HG03442 (cell line): ENCODE results near the gene SOX8.

Experiments used
- ATAC-seq: cut with Tn5 transposase; IDR thresholded peaks from one replicate; pipeline ENCODE4 v1.9.1; 2021; ENCODE audit warnings: mild to moderate bottlenecking, moderate library complexity; ENCODE audit not compliant: unreplicated experiment

SOX8 gene

GRCh38 chr16:1003391-1004347 lies 22.1 kb downstream of the SOX8 start:
- no peak for ATAC-seq

GRCh38 chr16:1005286-1005685 lies 23.7 kb downstream of the SOX8 start:
- no peak for ATAC-seq

GRCh38 chr16:1006781-1007180 lies 25.2 kb downstream of the SOX8 start:
- ATAC-seq = no peak

GRCh38 chr16:1007284-1007850 lies 25.8 kb downstream of the SOX8 start:
- no peak for ATAC-seq

GRCh38 chr16:1008085-1008484 lies 26.5 kb downstream of the SOX8 start:
- ATAC-seq = no peak

GRCh38 chr16:1009358-1010150 lies 28.0 kb downstream of the SOX8 start:
- no peak for ATAC-seq

GRCh38 chr16:1010251-1010650 lies 28.7 kb downstream of the SOX8 start:
- ATAC-seq = no peak

GRCh38 chr16:1010815-1011214 lies 29.2 kb downstream of the SOX8 start:
- no peak for ATAC-seq

GRCh38 chr16:1011316-1012082 lies 29.9 kb downstream of the SOX8 start:
- no peak for ATAC-seq

GRCh38 chr16:1012135-1012534 lies 30.6 kb downstream of the SOX8 start:
- ATAC-seq = no peak

GRCh38 chr16:1012722-1013592 lies 31.4 kb downstream of the SOX8 start:
- ATAC-seq = no peak

- no peak for ATAC-seq
Measured at GRCh38 chr16:1013593-1013900, 32.0 kb downstream of the SOX8 start.

GRCh38 chr16:1014221-1014620 lies 32.7 kb downstream of the SOX8 start:
- no peak for ATAC-seq

- ATAC-seq = no peak
Measured at GRCh38 chr16:1014771-1015495, 33.4 kb downstream of the SOX8 start.

- no peak for ATAC-seq
Measured at GRCh38 chr16:1018447-1019198, 37.1 kb downstream of the SOX8 start.

GRCh38 chr16:1019231-1020090 lies 37.9 kb downstream of the SOX8 start:
- ATAC-seq = no peak

GRCh38 chr16:1020091-1020399 lies 38.5 kb downstream of the SOX8 start:
- ATAC-seq = no peak

GRCh38 chr16:1020591-1020990 lies 39.0 kb downstream of the SOX8 start:
- no peak for ATAC-seq
